Measurements from ENCODE around the gene IREB2. TPM values are rescaled to one million over a fixed set of nuclear protein-coding genes. Genes with fewer than 3 reads are reported as not detected.

The IREB2 gene
- total and polyA plus RNA-seq, 2 donors (not counting 3 experiments of a cell fraction or from before 2014, with no cell fraction given), result 12.7 to 51.4 TPM

GRCh38 chr15:78392430-78392829 lies 45.6 kb upstream of the IREB2 start:
- H3K27ac ChIP-seq (ENCODE audit: insufficient read depth, low read depth, low read length), result no peak overlapping the region
- POLR2A ChIA-PET, result interaction anchor here (0.6 to 0.7 kb wide), 2 partner anchors 117 to 678 kb away, joined by 3 read pairs; no protein-coding TSS in a partner anchor

More at GRCh38 chr15:78392430-78392829, 45.6 kb upstream of the IREB2 start:
- H3K9me1 ChIP-seq (replicated peaks; ENCODE audit: control insufficient read depth, extremely low read depth, insufficient read depth, low read length), result no peaks in the 10 kb centered on the region
- H3K4me1 ChIP-seq (ENCODE audit: control insufficient read depth, extremely low read depth, insufficient read depth, low read length), result no peaks in the 10 kb centered on the region
- no peak overlapping the region for H2AFZ ChIP-seq (ENCODE audit: low read depth, low read length)
- BruUV-seq (replicated peaks), result no TSS peak
- H4K20me1 ChIP-seq (replicated peaks; ENCODE audit: control insufficient read depth, extremely low read depth, insufficient read depth, low read length), result no peaks in the 10 kb centered on the region
- H3K79me2 ChIP-seq (ENCODE audit: control insufficient read depth, insufficient read depth, low read length), result no peaks in the 10 kb centered on the region
- intact Hi-C loops (cut with micrococcal nuclease) (no loop called here), dilution Hi-C loops (cut with MboI; ENCODE audit: extremely low pct_ligation_motif_present, low sequenced_read_pairs) (no loop called here)
- peaks cover 6 to 7% of the 10 kb centered on the region in 2 experiments for H3K27me3 ChIP-seq (ENCODE audit: control insufficient read depth in 2 of 2, insufficient read depth in 2 of 2, low read length in 2 of 2)
- DNase-seq (ENCODE audit: low read depth, low spot score) (no peak), FAIRE-seq (no peak)
- H3K9me3 ChIP-seq (replicated peaks; ENCODE audit: control insufficient read depth, insufficient read depth, low read length), result no peaks in the 10 kb centered on the region
- no peak for TF ChIP-seq GATA2 (IDR thresholded peaks at IDR 0.05; ENCODE audit: insufficient read depth, insufficient read length, low read depth, low read length)
- TF ChIP-seq, protein P1, sequence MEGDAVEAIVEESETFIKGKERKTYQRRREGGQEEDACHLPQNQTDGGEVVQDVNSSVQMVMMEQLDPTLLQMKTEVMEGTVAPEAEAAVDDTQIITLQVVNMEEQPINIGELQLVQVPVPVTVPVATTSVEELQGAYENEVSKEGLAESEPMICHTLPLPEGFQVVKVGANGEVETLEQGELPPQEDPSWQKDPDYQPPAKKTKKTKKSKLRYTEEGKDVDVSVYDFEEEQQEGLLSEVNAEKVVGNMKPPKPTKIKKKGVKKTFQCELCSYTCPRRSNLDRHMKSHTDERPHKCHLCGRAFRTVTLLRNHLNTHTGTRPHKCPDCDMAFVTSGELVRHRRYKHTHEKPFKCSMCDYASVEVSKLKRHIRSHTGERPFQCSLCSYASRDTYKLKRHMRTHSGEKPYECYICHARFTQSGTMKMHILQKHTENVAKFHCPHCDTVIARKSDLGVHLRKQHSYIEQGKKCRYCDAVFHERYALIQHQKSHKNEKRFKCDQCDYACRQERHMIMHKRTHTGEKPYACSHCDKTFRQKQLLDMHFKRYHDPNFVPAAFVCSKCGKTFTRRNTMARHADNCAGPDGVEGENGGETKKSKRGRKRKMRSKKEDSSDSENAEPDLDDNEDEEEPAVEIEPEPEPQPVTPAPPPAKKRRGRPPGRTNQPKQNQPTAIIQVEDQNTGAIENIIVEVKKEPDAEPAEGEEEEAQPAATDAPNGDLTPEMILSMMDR (IDR thresholded peaks at IDR 0.05; ENCODE audit: extremely low read depth in 1 of 2, insufficient read depth in 1 of 2, low read depth in 1 of 2, low read length in 2 of 2), result no peak
- TF ChIP-seq FOS (IDR thresholded peaks at IDR 0.05; ENCODE audit: borderline replicate concordance, insufficient read depth, low read length), result no peak
- TF ChIP-seq EZH2 (IDR thresholded peaks at IDR 0.05; ENCODE audit: borderline replicate concordance, low read depth, low read length, severe bottlenecking), result no peak
- TF ChIP-seq POLR2AphosphoS5 (IDR thresholded peaks at IDR 0.05; ENCODE audit: insufficient read depth, low read depth, low read length), result no peak
- TF ChIP-seq MAX (IDR thresholded peaks at IDR 0.05; ENCODE audit: insufficient read depth, insufficient read length), result no peak
- TF ChIP-seq POLR2A (IDR thresholded peaks at IDR 0.05; ENCODE audit: low read depth, low read length), result no peak
- TF ChIP-seq MYC (IDR thresholded peaks at IDR 0.05; ENCODE audit: low read depth, low read length), result no peak
- TF ChIP-seq JUN (IDR thresholded peaks at IDR 0.05; ENCODE audit: borderline replicate concordance, insufficient read depth, insufficient read length, low read depth), result no peak
- H3K4me3 ChIP-seq (replicated peaks in 1 of 3; ENCODE audit: insufficient read depth in 1 of 3, low read depth in 1 of 3, low read length in 3 of 3), result no peak overlapping the region
- H3K4me2 ChIP-seq (ENCODE audit: insufficient read depth, low read length), result no peak overlapping the region
- CTCF ChIA-PET, result no interaction called here
- no peak overlapping the region for H3K9ac ChIP-seq (replicated peaks; ENCODE audit: extremely low read depth, insufficient read depth, low read length)
- no peaks in the 10 kb centered on the region for H3K36me3 ChIP-seq (ENCODE audit: control insufficient read depth in 2 of 2, extremely low read depth in 1 of 2, insufficient read depth in 2 of 2, low read length in 2 of 2)

All from endothelial cell of umbilical vein (primary cell).